Measurements from ENCODE around the gene ZNF217. TPM values are rescaled to one million over a fixed set of nuclear protein-coding genes. Genes with fewer than 3 reads are reported as not detected.

Gene ZNF217
- total RNA-seq, 1 experiment from 2014 or later: 33.8 TPM

DNA sequence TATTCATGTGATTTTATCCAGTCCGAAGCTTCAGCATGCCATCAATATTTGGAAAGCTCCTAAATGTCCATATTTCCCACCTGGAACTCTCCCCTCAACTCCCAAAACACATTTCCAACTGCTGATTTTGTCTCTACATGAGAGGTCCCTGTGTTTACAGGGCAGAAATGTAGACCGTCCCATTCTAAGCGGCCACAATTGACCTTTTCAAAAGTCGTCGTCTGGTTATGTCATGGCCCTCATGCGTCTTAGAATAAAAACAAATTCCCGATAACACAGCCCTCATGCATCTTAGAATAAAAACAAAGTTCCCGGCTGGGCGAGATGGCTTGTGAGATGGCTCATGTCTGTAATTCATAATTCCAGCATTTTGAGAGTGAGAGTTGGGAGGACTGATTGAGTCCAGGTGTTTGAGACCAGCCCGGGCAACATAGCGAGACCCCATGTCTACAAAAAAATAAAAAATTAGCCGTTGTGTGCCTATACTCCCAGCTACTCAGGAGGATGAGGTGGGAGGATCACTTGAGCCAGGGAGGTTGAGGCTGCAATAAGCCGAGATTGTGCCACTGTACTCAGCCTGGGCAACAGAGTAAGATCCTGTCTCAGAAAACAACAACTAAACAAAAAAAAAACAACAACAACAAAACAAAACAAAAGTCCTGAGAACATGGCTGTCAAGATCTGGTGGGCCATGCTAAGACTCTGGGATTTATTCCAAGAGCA is 6.4 kb upstream of the ZNF217 start (continued):
- TF ChIP-seq, protein P1, sequence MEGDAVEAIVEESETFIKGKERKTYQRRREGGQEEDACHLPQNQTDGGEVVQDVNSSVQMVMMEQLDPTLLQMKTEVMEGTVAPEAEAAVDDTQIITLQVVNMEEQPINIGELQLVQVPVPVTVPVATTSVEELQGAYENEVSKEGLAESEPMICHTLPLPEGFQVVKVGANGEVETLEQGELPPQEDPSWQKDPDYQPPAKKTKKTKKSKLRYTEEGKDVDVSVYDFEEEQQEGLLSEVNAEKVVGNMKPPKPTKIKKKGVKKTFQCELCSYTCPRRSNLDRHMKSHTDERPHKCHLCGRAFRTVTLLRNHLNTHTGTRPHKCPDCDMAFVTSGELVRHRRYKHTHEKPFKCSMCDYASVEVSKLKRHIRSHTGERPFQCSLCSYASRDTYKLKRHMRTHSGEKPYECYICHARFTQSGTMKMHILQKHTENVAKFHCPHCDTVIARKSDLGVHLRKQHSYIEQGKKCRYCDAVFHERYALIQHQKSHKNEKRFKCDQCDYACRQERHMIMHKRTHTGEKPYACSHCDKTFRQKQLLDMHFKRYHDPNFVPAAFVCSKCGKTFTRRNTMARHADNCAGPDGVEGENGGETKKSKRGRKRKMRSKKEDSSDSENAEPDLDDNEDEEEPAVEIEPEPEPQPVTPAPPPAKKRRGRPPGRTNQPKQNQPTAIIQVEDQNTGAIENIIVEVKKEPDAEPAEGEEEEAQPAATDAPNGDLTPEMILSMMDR (IDR thresholded peaks at IDR 0.05 in 2 of 3, conservative IDR thresholded peaks at IDR 0.05 in 1 of 3; ENCODE audit: borderline replicate concordance in 1 of 3, insufficient read depth in 1 of 3, low read depth in 2 of 3, low read length in 2 of 3): no peak
- no peak for TF ChIP-seq EGR1 (IDR thresholded peaks at IDR 0.05; ENCODE audit: low read depth)
- TF ChIP-seq, protein P2, sequence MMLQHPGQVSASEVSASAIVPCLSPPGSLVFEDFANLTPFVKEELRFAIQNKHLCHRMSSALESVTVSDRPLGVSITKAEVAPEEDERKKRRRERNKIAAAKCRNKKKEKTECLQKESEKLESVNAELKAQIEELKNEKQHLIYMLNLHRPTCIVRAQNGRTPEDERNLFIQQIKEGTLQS (IDR thresholded peaks at IDR 0.05): no peak

DNA sequence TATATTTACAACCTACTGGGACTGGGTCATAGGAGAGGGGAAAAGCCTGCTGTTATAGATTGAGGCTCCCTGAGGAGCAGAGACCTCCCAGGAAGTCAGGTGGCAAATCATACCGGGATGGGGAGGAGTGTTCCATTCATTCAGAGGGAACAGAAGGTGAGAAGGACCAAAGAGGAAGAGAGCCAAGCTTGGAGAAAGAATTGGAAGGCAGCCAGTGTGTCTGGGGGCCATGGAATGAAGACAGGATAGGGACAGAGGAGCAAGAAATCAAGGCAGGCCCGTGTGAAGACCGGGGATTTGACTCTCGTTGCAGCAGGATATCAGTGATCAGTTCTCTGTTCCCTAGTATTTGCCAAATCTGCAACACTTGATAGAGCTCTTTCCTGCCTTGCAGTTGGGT is 5.7 kb upstream of the ZNF217 start:
- Histone ChIP-seq H3K4me3 (replicated peaks in 1 of 2; ENCODE audit: low read depth in 1 of 2, low read length in 2 of 2) (no peak overlapping the region), H3K27ac (ENCODE audit: low read depth, low read length) (no peak overlapping the region), H4K20me1 (ENCODE audit: insufficient read depth) (no peaks in the 10 kb centered on the region), H3K4me2 (ENCODE audit: low read length) (no peak overlapping the region), H3K9ac (ENCODE audit: low read length) (no peak overlapping the region), H3K9me2 (ENCODE audit: insufficient read depth) (no peaks in the 10 kb centered on the region), H2AFZ (ENCODE audit: low read depth, low read length, poor library complexity, severe bottlenecking) (no peak overlapping the region), H3K9me3 (ENCODE audit: control insufficient read depth in 1 of 2, insufficient read depth in 1 of 2, low read depth in 1 of 2, low read length in 2 of 2) (no peaks in the 10 kb centered on the region), H3K36me3 (ENCODE audit: control insufficient read depth in 1 of 2, insufficient read depth in 2 of 2, low read length in 2 of 2) (no peaks in the 10 kb centered on the region), H3K79me2 (ENCODE audit: insufficient read depth, low read length) (no peaks in the 10 kb centered on the region), H3K27me3 (ENCODE audit: insufficient read depth, low read length) (no peaks in the 10 kb centered on the region), H3K4me1 (ENCODE audit: control insufficient read depth in 1 of 2, insufficient read depth in 2 of 2, low read length in 2 of 2) (peaks cover 8% of the 10 kb centered on the region in 2 experiments; a peak in 3 of 4 replicates)
- intact Hi-C loops (cut with micrococcal nuclease): no loop called here
- TF ChIP-seq POLR2A (IDR thresholded peaks at IDR 0.05; ENCODE audit: borderline replicate concordance, extremely low read depth, insufficient read depth, insufficient read length) (no peak), TCF7L2 (IDR thresholded peaks at IDR 0.05; ENCODE audit: borderline replicate concordance, extremely low read depth, insufficient read depth, insufficient read length) (no peak)
- TF ChIP-seq, protein P2 (IDR thresholded peaks at IDR 0.05): no peak
- BruUV-seq (replicated peaks): no TSS peak
- DNase-seq (ENCODE audit: low read depth, low spot score) (no peak), ATAC-seq (no peak)
- RAD21 ChIA-PET (ENCODE audit: low non-redundant PET in 1 of 2, low total read pairs in 2 of 2, uncharacterized antibody in 2 of 2, unreplicated experiment in 2 of 2): no interaction called here
- CTCF ChIA-PET: no interaction called here
- POLR2A ChIA-PET: interaction anchor here (1.4 to 1.5 kb wide), 2 partner anchors 12 to 22 kb away, joined by 4 to 5 read pairs; no protein-coding TSS in a partner anchor
